ENCODE data around the gene RIMS1. TPM values are rescaled to one million over a fixed set of nuclear protein-coding genes. Genes with fewer than 3 reads are reported as not detected.

The RIMS1 gene
- total and polyA plus RNA-seq, 2 experiments from 2014 or later: 0.29 to 0.92 TPM

- Histone ChIP-seq H3K27ac (no peak overlapping the region), H3K27me3 (no peaks in the 10 kb centered on the region), H3K36me3 (no peaks in the 10 kb centered on the region), H3K4me3 (no peak overlapping the region), H3K9me3 (ENCODE audit: low read depth) (no peaks in the 10 kb centered on the region), H3K4me1 (ENCODE audit: low read depth) (no peaks in the 10 kb centered on the region)
- TF ChIP-seq, protein P1, sequence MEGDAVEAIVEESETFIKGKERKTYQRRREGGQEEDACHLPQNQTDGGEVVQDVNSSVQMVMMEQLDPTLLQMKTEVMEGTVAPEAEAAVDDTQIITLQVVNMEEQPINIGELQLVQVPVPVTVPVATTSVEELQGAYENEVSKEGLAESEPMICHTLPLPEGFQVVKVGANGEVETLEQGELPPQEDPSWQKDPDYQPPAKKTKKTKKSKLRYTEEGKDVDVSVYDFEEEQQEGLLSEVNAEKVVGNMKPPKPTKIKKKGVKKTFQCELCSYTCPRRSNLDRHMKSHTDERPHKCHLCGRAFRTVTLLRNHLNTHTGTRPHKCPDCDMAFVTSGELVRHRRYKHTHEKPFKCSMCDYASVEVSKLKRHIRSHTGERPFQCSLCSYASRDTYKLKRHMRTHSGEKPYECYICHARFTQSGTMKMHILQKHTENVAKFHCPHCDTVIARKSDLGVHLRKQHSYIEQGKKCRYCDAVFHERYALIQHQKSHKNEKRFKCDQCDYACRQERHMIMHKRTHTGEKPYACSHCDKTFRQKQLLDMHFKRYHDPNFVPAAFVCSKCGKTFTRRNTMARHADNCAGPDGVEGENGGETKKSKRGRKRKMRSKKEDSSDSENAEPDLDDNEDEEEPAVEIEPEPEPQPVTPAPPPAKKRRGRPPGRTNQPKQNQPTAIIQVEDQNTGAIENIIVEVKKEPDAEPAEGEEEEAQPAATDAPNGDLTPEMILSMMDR (IDR thresholded peaks at IDR 0.05; ENCODE audit: low read depth, low read length): no peak
- DNase-seq (ENCODE audit: low read depth in 1 of 2, low spot score in 1 of 2): no peak
Observed at GRCh38 chr6:72049376-72049775, 163.0 kb downstream of the RIMS1 start.

DNA sequence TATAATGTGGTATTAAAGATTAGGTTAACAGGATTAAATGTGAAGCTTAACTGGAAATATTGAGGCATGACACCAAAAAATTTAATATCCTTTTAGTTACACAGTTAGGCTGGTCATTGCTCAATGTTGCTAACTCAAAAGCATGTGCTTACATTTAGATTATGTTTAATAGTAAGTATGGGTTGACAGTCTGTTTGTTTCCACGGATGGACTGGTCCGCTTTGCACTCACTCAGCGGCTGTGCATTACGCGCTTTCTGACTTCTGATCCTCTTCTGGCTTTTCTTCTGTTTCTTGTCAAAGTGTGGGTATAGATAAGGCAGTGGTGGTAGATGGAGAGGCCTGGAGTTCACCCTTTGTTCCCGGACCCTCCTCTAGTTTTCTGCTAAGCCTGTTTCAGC, 174.9 kb downstream of the RIMS1 start:
- H3K27ac ChIP-seq: no peak overlapping the region
- peak in 1 of 2 donors; percentile 72 for DNase-seq (ENCODE audit: low read depth in 1 of 2, low spot score in 1 of 2)
- TF ChIP-seq, protein P1 (IDR thresholded peaks at IDR 0.05; ENCODE audit: low read depth, low read length): no peak
- peaks cover 12% of the 10 kb centered on the region for H3K4me1 ChIP-seq (ENCODE audit: low read depth)
- H3K36me3 ChIP-seq: no peaks in the 10 kb centered on the region
- H3K4me3 ChIP-seq: no peak overlapping the region
- no peaks in the 10 kb centered on the region for H3K9me3 ChIP-seq (ENCODE audit: low read depth)
- H3K27me3 ChIP-seq: no peaks in the 10 kb centered on the region

DNA sequence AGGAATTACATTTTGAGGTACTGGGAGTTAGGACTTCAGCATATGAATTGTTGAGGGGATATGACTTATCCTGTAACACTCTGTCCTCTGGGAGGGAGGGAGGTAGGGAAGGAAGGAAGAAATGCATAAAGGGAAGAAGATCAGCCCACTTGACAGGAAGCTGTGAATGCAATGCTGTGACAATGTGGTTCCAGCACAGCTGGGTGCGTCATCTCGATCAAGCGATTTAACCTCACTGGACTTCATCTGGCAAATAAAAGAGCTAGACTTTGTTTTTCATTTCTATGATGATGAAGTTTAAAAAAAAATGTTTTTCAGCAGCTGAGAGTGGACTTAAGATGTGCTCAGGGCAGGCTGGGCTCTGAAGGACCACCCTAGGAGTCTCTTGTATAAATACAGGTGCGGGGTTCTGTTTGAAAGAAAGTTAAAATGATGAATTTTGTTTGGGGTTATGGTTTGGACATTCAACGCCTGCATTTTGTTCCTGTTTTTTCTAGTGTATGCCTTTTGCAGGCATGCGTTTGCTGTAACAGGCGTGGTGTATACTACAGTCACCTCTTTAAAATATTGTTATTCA, 178.1 kb downstream of the RIMS1 start:
- Histone ChIP-seq H3K9me3 (ENCODE audit: low read depth) (no peaks in the 10 kb centered on the region), H3K4me3 (no peak overlapping the region), H3K4me1 (ENCODE audit: low read depth) (peaks cover 12% of the 10 kb centered on the region), H3K27me3 (no peaks in the 10 kb centered on the region), H3K27ac (no peak overlapping the region), H3K36me3 (no peaks in the 10 kb centered on the region)
- no peak for DNase-seq (ENCODE audit: low read depth in 1 of 2, low spot score in 1 of 2)
- TF ChIP-seq, protein P1 (IDR thresholded peaks at IDR 0.05; ENCODE audit: low read depth, low read length): no peak

- DNase-seq (ENCODE audit: low read depth in 1 of 2, low spot score in 1 of 2): no peak
- Histone ChIP-seq H3K27ac (no peak overlapping the region), H3K36me3 (no peaks in the 10 kb centered on the region), H3K9me3 (ENCODE audit: low read depth) (no peaks in the 10 kb centered on the region), H3K4me1 (ENCODE audit: low read depth) (peaks cover 2% of the 10 kb centered on the region), H3K27me3 (no peaks in the 10 kb centered on the region), H3K4me3 (no peak overlapping the region)
- TF ChIP-seq, protein P1 (IDR thresholded peaks at IDR 0.05; ENCODE audit: low read depth, low read length): no peak
Observed at GRCh38 chr6:72078096-72078495, 191.7 kb downstream of the RIMS1 start.

GRCh38 chr6:72080260-72080941, 194.1 kb downstream of the RIMS1 start:
- H3K4me1 ChIP-seq (ENCODE audit: low read depth): peaks cover 10% of the 10 kb centered on the region
- H3K4me3 ChIP-seq: no peak overlapping the region
- H3K27ac ChIP-seq: no peak overlapping the region
- H3K9me3 ChIP-seq (ENCODE audit: low read depth): no peaks in the 10 kb centered on the region
- TF ChIP-seq, protein P1 (IDR thresholded peaks at IDR 0.05; ENCODE audit: low read depth, low read length): no peak
- no peaks in the 10 kb centered on the region for H3K36me3 ChIP-seq
- H3K27me3 ChIP-seq: no peaks in the 10 kb centered on the region
- peak in 1 of 2 donors; percentile 2 for DNase-seq (ENCODE audit: low read depth in 1 of 2, low spot score in 1 of 2)
